ENCODE measurements around the gene ADARB1.

ADARB1 gene

DNA sequence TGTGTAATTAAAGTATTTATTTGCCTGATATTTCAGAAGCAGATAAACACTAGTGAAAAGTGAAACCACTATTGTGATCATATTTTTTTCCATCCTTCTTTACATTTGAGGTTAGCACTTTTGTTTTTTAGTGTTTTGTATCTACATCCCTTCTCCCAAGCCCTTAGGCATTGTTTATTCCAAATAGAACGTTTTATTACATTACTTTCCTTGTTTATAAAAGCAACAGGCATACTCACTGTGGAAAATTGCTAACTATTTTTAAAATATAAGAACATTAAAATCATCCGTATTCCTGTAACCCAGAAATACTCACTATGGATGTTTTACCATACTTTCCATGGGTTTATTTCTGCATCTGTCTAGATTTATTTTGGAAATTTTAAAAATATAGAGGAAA lies 109.5 kb downstream of the ADARB1 start:
- TF ChIP-seq CSDC2 (CRISPR knock-in tag; IDR thresholded peaks at IDR 0.05) (no peak), ZFP3 (CRISPR knock-in tag; IDR thresholded peaks at IDR 0.05) (no peak), OSR1 (CRISPR knock-in tag; IDR thresholded peaks at IDR 0.05) (no peak), ESRRG (CRISPR knock-in tag; IDR thresholded peaks at IDR 0.05) (no peak), BACH2 (CRISPR knock-in tag; IDR thresholded peaks at IDR 0.05; ENCODE audit: borderline replicate concordance) (no peak), ZNF70 (CRISPR knock-in tag; IDR thresholded peaks at IDR 0.05) (no peak), ZNF8 (CRISPR knock-in tag; IDR thresholded peaks at IDR 0.05) (no peak), ISL1 (CRISPR knock-in tag; IDR thresholded peaks at IDR 0.05) (no peak), TCF4 (CRISPR knock-in tag; IDR thresholded peaks at IDR 0.05; ENCODE audit: borderline replicate concordance) (no peak), GLIS3 (CRISPR knock-in tag; IDR thresholded peaks at IDR 0.05) (no peak), ARNTL (CRISPR knock-in tag; IDR thresholded peaks at IDR 0.05; ENCODE audit: borderline replicate concordance, low read depth) (no peak), RARB (CRISPR knock-in tag; IDR thresholded peaks at IDR 0.05) (no peak), SNAI2 (CRISPR knock-in tag; IDR thresholded peaks at IDR 0.05) (no peak), TOX (CRISPR knock-in tag; IDR thresholded peaks at IDR 0.05; ENCODE audit: borderline replicate concordance) (no peak)
- TF ChIP-seq, protein P1, sequence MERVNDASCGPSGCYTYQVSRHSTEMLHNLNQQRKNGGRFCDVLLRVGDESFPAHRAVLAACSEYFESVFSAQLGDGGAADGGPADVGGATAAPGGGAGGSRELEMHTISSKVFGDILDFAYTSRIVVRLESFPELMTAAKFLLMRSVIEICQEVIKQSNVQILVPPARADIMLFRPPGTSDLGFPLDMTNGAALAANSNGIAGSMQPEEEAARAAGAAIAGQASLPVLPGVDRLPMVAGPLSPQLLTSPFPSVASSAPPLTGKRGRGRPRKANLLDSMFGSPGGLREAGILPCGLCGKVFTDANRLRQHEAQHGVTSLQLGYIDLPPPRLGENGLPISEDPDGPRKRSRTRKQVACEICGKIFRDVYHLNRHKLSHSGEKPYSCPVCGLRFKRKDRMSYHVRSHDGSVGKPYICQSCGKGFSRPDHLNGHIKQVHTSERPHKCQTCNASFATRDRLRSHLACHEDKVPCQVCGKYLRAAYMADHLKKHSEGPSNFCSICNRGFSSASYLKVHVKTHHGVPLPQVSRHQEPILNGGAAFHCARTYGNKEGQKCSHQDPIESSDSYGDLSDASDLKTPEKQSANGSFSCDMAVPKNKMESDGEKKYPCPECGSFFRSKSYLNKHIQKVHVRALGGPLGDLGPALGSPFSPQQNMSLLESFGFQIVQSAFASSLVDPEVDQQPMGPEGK (CRISPR knock-in tag; IDR thresholded peaks at IDR 0.05; ENCODE audit: borderline replicate concordance) = no peak
- TF ChIP-seq, protein P2, sequence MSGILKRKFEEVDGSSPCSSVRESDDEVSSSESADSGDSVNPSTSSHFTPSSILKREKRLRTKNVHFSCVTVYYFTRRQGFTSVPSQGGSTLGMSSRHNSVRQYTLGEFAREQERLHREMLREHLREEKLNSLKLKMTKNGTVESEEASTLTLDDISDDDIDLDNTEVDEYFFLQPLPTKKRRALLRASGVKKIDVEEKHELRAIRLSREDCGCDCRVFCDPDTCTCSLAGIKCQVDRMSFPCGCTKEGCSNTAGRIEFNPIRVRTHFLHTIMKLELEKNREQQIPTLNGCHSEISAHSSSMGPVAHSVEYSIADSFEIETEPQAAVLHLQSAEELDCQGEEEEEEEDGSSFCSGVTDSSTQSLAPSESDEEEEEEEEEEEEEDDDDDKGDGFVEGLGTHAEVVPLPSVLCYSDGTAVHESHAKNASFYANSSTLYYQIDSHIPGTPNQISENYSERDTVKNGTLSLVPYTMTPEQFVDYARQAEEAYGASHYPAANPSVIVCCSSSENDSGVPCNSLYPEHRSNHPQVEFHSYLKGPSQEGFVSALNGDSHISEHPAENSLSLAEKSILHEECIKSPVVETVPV (CRISPR knock-in tag; IDR thresholded peaks at IDR 0.05) = no peak
- no peak for ATAC-seq

DNA sequence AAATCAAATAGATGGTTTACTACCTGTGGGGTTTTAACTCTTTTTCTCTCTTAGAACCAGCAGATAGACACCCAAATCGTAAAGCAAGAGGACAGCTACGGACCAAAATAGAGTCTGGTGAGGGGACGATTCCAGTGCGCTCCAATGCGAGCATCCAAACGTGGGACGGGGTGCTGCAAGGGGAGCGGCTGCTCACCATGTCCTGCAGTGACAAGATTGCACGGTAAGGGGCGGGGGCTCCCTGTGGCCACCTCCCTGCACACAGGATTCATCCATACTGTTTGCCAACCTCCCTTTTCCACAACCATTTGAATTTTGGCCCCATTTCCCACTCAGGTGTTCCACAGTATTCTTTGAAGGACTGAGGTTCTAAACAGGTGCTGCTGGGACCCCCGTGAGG lies 110.5 kb downstream of the ADARB1 start:
- TF ChIP-seq TCF4 (CRISPR knock-in tag; IDR thresholded peaks at IDR 0.05; ENCODE audit: borderline replicate concordance) (no peak), ZNF565 (CRISPR knock-in tag; conservative IDR thresholded peaks at IDR 0.05; ENCODE audit: low read depth) (no peak), CSDC2 (CRISPR knock-in tag; IDR thresholded peaks at IDR 0.05) (no peak), ZNF8 (CRISPR knock-in tag; IDR thresholded peaks at IDR 0.05) (no peak), RARB (CRISPR knock-in tag; IDR thresholded peaks at IDR 0.05) (no peak), PPARA (CRISPR knock-in tag; IDR thresholded peaks at IDR 0.05; ENCODE audit: borderline replicate concordance) (no peak), TOX (CRISPR knock-in tag; IDR thresholded peaks at IDR 0.05; ENCODE audit: borderline replicate concordance) (no peak), ZFP3 (CRISPR knock-in tag; IDR thresholded peaks at IDR 0.05) (no peak), ZFP30 (CRISPR knock-in tag; IDR thresholded peaks at IDR 0.05) (no peak), OSR1 (CRISPR knock-in tag; IDR thresholded peaks at IDR 0.05) (no peak), ZC3H10 (CRISPR knock-in tag; IDR thresholded peaks at IDR 0.05) (no peak), ZNF70 (CRISPR knock-in tag; IDR thresholded peaks at IDR 0.05) (no peak), ISL1 (CRISPR knock-in tag; IDR thresholded peaks at IDR 0.05) (no peak), ESRRG (CRISPR knock-in tag; IDR thresholded peaks at IDR 0.05) (no peak), BACH2 (CRISPR knock-in tag; IDR thresholded peaks at IDR 0.05; ENCODE audit: borderline replicate concordance) (no peak)
- TF ChIP-seq, protein P1 (CRISPR knock-in tag; IDR thresholded peaks at IDR 0.05; ENCODE audit: borderline replicate concordance) = no peak
- TF ChIP-seq, protein P3, sequence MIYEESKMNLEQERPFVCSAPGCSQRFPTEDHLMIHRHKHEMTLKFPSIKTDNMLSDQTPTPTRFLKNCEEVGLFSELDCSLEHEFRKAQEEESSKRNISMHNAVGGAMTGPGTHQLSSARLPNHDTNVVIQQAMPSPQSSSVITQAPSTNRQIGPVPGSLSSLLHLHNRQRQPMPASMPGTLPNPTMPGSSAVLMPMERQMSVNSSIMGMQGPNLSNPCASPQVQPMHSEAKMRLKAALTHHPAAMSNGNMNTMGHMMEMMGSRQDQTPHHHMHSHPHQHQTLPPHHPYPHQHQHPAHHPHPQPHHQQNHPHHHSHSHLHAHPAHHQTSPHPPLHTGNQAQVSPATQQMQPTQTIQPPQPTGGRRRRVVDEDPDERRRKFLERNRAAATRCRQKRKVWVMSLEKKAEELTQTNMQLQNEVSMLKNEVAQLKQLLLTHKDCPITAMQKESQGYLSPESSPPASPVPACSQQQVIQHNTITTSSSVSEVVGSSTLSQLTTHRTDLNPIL (CRISPR knock-in tag; IDR thresholded peaks at IDR 0.05; ENCODE audit: low read depth) = no peak
- TF ChIP-seq, protein P4, sequence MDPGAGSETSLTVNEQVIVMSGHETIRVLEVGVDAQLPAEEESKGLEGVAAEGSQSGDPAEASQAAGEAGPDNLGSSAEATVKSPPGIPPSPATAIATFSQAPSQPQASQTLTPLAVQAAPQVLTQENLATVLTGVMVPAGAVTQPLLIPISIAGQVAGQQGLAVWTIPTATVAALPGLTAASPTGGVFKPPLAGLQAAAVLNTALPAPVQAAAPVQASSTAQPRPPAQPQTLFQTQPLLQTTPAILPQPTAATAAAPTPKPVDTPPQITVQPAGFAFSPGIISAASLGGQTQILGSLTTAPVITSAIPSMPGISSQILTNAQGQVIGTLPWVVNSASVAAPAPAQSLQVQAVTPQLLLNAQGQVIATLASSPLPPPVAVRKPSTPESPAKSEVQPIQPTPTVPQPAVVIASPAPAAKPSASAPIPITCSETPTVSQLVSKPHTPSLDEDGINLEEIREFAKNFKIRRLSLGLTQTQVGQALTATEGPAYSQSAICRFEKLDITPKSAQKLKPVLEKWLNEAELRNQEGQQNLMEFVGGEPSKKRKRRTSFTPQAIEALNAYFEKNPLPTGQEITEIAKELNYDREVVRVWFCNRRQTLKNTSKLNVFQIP (CRISPR knock-in tag; IDR thresholded peaks at IDR 0.05; ENCODE audit: borderline replicate concordance, low read depth) = no peak
- TF ChIP-seq, protein P2 (CRISPR knock-in tag; IDR thresholded peaks at IDR 0.05) = no peak
- no peak for ATAC-seq
